MM.1S (cell line): ENCODE results near the gene DDI2.
A peak's percentile ranks its signal among the peaks of the same experiment; 100 is the strongest.

ENCODE experiments used
- DNase-seq: peaks from one replicate; pipeline ENCODE4 v3.0.0-alpha.2; 2015
- H2AFZ ChIP-seq: fragments of 300-600 bp; sonication (generic); 2 replicates; pipeline ENCODE4 v1.6.0; 2016; ENCODE audit warnings: antibody characterized with exemption, low read length
- H3F3A ChIP-seq: fragments of 300-600 bp; sonication (generic); 2 replicates; pipeline ENCODE4 v1.6.1; 2016; ENCODE audit warnings: mild to moderate bottlenecking, antibody characterized with exemption, low read length, moderate library complexity, mixed read lengths; ENCODE audit not compliant: insufficient read depth
- H3K27ac ChIP-seq: fragments of 300-600 bp; sonication (generic); 2 replicates; pipeline ENCODE4 v1.5.1; 2016; ENCODE audit warnings: mild to moderate bottlenecking, low read length
- H3K27me3 ChIP-seq: fragments of 300-600 bp; sonication (generic); replicated peaks from 2 replicates; pipeline ENCODE4 v1.6.0; 2016; ENCODE audit warnings: low read length; ENCODE audit not compliant: insufficient read depth
- H3K36me3 ChIP-seq: fragments of 300-600 bp; sonication (generic); replicated peaks from 2 replicates; pipeline ENCODE4 v1.6.1; 2016; ENCODE audit warnings: mild to moderate bottlenecking, low read length, mixed read lengths; ENCODE audit not compliant: insufficient read depth
- H3K4me1 ChIP-seq: fragments of 300-600 bp; sonication (generic); 2 replicates; pipeline ENCODE4 v1.6.1; 2016; ENCODE audit warnings: low read length, mixed read lengths
- H3K4me2 ChIP-seq: fragments of 300-600 bp; sonication (generic); 2 replicates; pipeline ENCODE4 v1.6.0; 2016; ENCODE audit warnings: low read depth, low read length
- H3K4me3 ChIP-seq: fragments of 300-600 bp; sonication (generic); 2 replicates; pipeline ENCODE4 v1.5.1; 2016; ENCODE audit warnings: low read length, mixed read lengths
- H3K79me2 ChIP-seq: fragments of 300-600 bp; sonication (generic); 2 replicates; pipeline ENCODE4 v1.6.1; 2016; ENCODE audit warnings: mixed run types, low read length, mixed read lengths
- H3K9ac ChIP-seq: fragments of 300-600 bp; sonication (generic); 2 replicates; pipeline ENCODE4 v1.6.1; 2016; ENCODE audit warnings: low read length, mixed read lengths
- H3K9me2 ChIP-seq: fragments of 300-600 bp; sonication (generic); replicated peaks from 2 replicates; pipeline ENCODE4 v1.6.1; 2016; ENCODE audit warnings: mild to moderate bottlenecking, low read length, mixed read lengths; ENCODE audit not compliant: insufficient read depth
- H3K9me3 ChIP-seq: fragments of 300-600 bp; sonication (generic); replicated peaks from 2 replicates; pipeline ENCODE4 v1.6.1; 2016; ENCODE audit warnings: mild to moderate bottlenecking, low read length, mixed read lengths; ENCODE audit not compliant: insufficient read depth
- H4K20me1 ChIP-seq: fragments of 300-600 bp; sonication (generic); 2 replicates; pipeline ENCODE4 v1.6.1; 2016; ENCODE audit warnings: mild to moderate bottlenecking, low read length, moderate library complexity, mixed read lengths; ENCODE audit not compliant: insufficient read depth
- CTCF ChIP-seq: fragments of 300-600 bp; sonication (generic); IDR thresholded peaks from 2 replicates; pipeline ENCODE4 v1.5.1; 2016; ENCODE audit warnings: antibody characterized with exemption, low read length, mixed read lengths
- EZH2 ChIP-seq: fragments of 300-600 bp; sonication (generic); optimal IDR thresholded peaks from 2 replicates; pipeline ENCODE3; 2017; ENCODE audit warnings: low read depth, mild to moderate bottlenecking, antibody characterized with exemption, low read length, mixed read lengths
- EZH2phosphoT487 ChIP-seq: fragments of 300-600 bp; sonication (generic); IDR thresholded peaks from 2 replicates; pipeline ENCODE4 v1.6.1; 2018; ENCODE audit warnings: antibody characterized with exemption, low read length

DDI2 gene

GRCh38 chr1:15579683-15580047 is 37.6 kb upstream of the DDI2 start:
- H2AFZ ChIP-seq: peak overlapping the region; percentile 29
- H3K27ac ChIP-seq: peak overlapping the region; percentile 92
- peaks cover 33% of the 10 kb centered on the region for H3K4me1 ChIP-seq
- H3K36me3 ChIP-seq: no peaks in the 10 kb centered on the region
- H3K9me2 ChIP-seq: no peaks in the 10 kb centered on the region
- H3K27me3 ChIP-seq: no peaks in the 10 kb centered on the region
- peaks cover 33% of the 10 kb centered on the region for H3F3A ChIP-seq
- no peaks in the 10 kb centered on the region for H3K9me3 ChIP-seq
- H4K20me1 ChIP-seq: no peaks in the 10 kb centered on the region
- H3K79me2 ChIP-seq: peaks cover 14% of the 10 kb centered on the region
- no peak for TF ChIP-seq EZH2phosphoT487
- no peak for TF ChIP-seq EZH2
- no peak for TF ChIP-seq CTCF
- H3K9ac ChIP-seq: peak overlapping the region; percentile 62
- peak; percentile 93 for DNase-seq
- H3K4me2 ChIP-seq: peak overlapping the region; percentile 66
- peak overlapping the region; percentile 5 for H3K4me3 ChIP-seq

GRCh38 chr1:15583016-15583706 is 34.1 kb upstream of the DDI2 start:
- Histone ChIP-seq H3K4me3 (no peak overlapping the region), H3K9me2 (no peaks in the 10 kb centered on the region), H3K27ac (no peak overlapping the region), H3K4me1 (peaks cover 26% of the 10 kb centered on the region), H3K79me2 (peaks cover 14% of the 10 kb centered on the region), H4K20me1 (no peaks in the 10 kb centered on the region), H3K27me3 (no peaks in the 10 kb centered on the region), H2AFZ (no peak overlapping the region), H3F3A (peaks cover 33% of the 10 kb centered on the region), H3K9me3 (no peaks in the 10 kb centered on the region), H3K36me3 (no peaks in the 10 kb centered on the region), H3K9ac (no peak overlapping the region), H3K4me2 (no peak overlapping the region)
- TF ChIP-seq EZH2: no peak
- no peak for TF ChIP-seq EZH2phosphoT487
- TF ChIP-seq CTCF: no peak
- no peak for DNase-seq

DNA sequence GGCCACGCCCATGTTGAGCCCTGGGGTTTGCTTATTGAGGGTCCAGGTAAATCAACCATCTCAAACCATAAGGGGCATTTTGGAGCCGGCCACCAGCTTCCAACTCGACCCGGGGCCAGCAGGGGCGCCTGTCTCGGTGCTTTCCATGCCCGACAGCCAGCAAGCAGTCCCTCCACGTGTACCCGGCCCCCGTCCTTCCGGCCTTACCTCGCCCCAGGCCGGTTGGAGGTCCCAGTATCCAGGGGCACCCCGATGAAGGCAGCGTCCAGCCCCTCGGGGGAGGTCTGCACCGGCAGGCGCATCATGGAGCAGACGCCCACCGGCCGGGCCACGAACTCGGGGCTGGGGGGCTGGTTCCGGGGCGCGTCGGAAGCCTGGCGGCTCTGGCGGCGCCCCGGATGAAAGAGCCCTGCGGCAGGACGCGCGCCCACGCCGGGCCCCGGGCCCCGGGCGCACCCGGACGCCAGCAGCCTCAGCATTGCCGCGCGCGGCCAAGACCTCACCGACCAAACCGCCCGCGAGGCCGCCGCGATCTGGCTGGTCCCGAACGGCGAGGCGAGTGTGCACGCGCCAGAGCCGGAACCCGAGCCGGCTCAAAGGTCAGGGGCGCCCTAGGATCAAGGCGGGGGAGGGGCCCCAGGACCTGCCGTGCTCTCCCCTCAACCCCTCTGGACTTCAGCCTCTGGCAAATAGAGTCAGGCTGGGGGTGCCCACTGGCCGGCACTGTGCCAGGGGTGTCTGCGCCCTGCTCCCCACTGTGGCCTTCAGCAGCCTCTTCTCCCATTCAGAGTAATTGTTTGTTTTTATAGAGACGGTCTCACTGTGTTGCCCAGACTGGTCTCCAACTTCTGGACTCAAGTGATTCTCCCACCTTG is 32.5 kb upstream of the DDI2 start, which contains the start of gene AGMAT:
TSS of gene AGMAT (minus strand) at position 563 of the 875 bp plus-strand sequence. CDS start at position 479, 84 bp downstream.
- H3K4me2 ChIP-seq: peak within 1 kb of the TSS; percentile 92
- H3K9me3 ChIP-seq: no peaks in the 10 kb centered on the region
- H2AFZ ChIP-seq: peak within 1 kb of the TSS; percentile 95
- H3K9me2 ChIP-seq: no peaks in the 10 kb centered on the region
- no peaks in the 10 kb centered on the region for H3K36me3 ChIP-seq
- H3K27me3 ChIP-seq: no peaks in the 10 kb centered on the region
- TF ChIP-seq CTCF: peak; percentile 46
- TF ChIP-seq EZH2phosphoT487: no peak
- H3K79me2 ChIP-seq: peaks cover 14% of the 10 kb centered on the region
- H3F3A ChIP-seq: peaks cover 21% of the 10 kb centered on the region
- peak within 1 kb of the TSS; percentile 49; the same call in 1 of the 2 replicates for H3K27ac ChIP-seq
- peak within 1 kb of the TSS; percentile 82 for H3K4me3 ChIP-seq
- peak; percentile 73 for DNase-seq
- H3K9ac ChIP-seq: peak within 1 kb of the TSS; percentile 92
- peaks cover 15% of the 10 kb centered on the region for H3K4me1 ChIP-seq
- no peaks in the 10 kb centered on the region for H4K20me1 ChIP-seq
